Fibroblast of lung (primary cell): ENCODE data around the gene ICA1. TPM values are rescaled to one million over a fixed set of nuclear protein-coding genes. Genes with fewer than 3 reads are reported as not detected.

Experiments
- DNase-seq, 2 donors: peaks; one replicate each; pipeline versions ENCODE4 v3.0.0 to v3.0.0-alpha.2; 2010; ENCODE audit warnings: low read depth in 2 of 2
- H2AFZ ChIP-seq: 2 replicates; pipeline ENCODE4 v1.5.1; 2012; ENCODE audit warnings: low read length, control low read depth, inconsistent platforms
- H3K27ac ChIP-seq: 2 replicates; pipeline ENCODE4 v1.5.1; 2011; ENCODE audit warnings: low read length, control low read depth; ENCODE audit not compliant: insufficient read depth
- H3K27me3 ChIP-seq: 2 replicates; pipeline ENCODE4 v1.5.1; 2011; ENCODE audit warnings: mild to moderate bottlenecking, low read length; ENCODE audit not compliant: control insufficient read depth, insufficient read depth
- H3K36me3 ChIP-seq: 2 replicates; pipeline ENCODE4 v1.5.1; 2011; ENCODE audit warnings: low read length; ENCODE audit not compliant: control insufficient read depth, insufficient read depth
- H3K4me1 ChIP-seq: 2 replicates; pipeline ENCODE4 v1.5.1; 2011; ENCODE audit warnings: low read length; ENCODE audit not compliant: control insufficient read depth, insufficient read depth; ENCODE audit errors: extremely low read depth
- H3K4me2 ChIP-seq: 2 replicates; pipeline ENCODE4 v1.5.1; 2011; ENCODE audit warnings: low read length, control low read depth; ENCODE audit not compliant: insufficient read depth; ENCODE audit errors: extremely low read depth
- H3K4me3 ChIP-seq, 4 experiments: fragments of 200-600 bp in 1 of 4; sonication (generic) in 1 of 4; replicated peaks in 1 of 4; 2 replicates each; pipeline ENCODE4 v1.5.1; 2011 to 2016; ENCODE audit warnings: low read length in 4 of 4, low read depth in 3 of 4, mild to moderate bottlenecking in 3 of 4, control low read depth in 2 of 4, inconsistent platforms in 1 of 4, mixed read lengths in 1 of 4; ENCODE audit not compliant: insufficient read depth in 1 of 4; ENCODE audit errors: control extremely low read depth in 1 of 4
- H3K79me2 ChIP-seq: 2 replicates; pipeline ENCODE4 v1.5.1; 2012; ENCODE audit warnings: mild to moderate bottlenecking, low read length, inconsistent platforms; ENCODE audit not compliant: control insufficient read depth, insufficient read depth
- H3K9ac ChIP-seq: 2 replicates; pipeline ENCODE4 v1.5.1; 2011; ENCODE audit warnings: mild to moderate bottlenecking, low read length, control low read depth; ENCODE audit not compliant: insufficient read depth
- H3K9me3 ChIP-seq: 2 replicates; pipeline ENCODE4 v1.5.1; 2012; ENCODE audit warnings: low read depth, low read length; ENCODE audit not compliant: control insufficient read depth, insufficient read depth
- H4K20me1 ChIP-seq: 2 replicates; pipeline ENCODE4 v1.5.1; 2011; ENCODE audit warnings: low read length; ENCODE audit not compliant: control insufficient read depth, insufficient read depth; ENCODE audit errors: extremely low read depth
- EZH2 ChIP-seq: IDR thresholded peaks from 2 replicates; pipeline ENCODE4 v1.5.1; 2012; ENCODE audit warnings: low read length, control low read depth, mild to moderate bottlenecking; ENCODE audit errors: missing control alignments
- polyA plus RNA-seq, 2 donors: library from polyadenylated mRNA; depleted of rRNA in 1 of 2; stranded (reverse) in 1 of 2; unstranded in 1 of 2; fragments of >200 nt; gene quantifications; 2 replicates each; pipeline ENCODE4 v1.2.1, GENCODE V29; 2011 to 2012; ENCODE audit warnings: missing spikeins in 1 of 2
- total RNA-seq: library from RNA; depleted of rRNA; stranded (reverse); fragments of >200 nt; gene quantifications from 2 replicates; pipeline ENCODE4 v1.2.1, GENCODE V29; 2014
- TF ChIP-seq, protein P1 (sequence below), 2 donors: IDR thresholded peaks in 1 of 2; conservative IDR thresholded peaks in 1 of 2; 1 replicate in 1 of 2; 2 replicates in 1 of 2; pipeline ENCODE4 v1.5.1; 2011 to 2012; ENCODE audit warnings: low read length in 2 of 2, control low read depth in 1 of 2, inconsistent platforms in 1 of 2, low read depth in 1 of 2, mild to moderate bottlenecking in 1 of 2

ICA1 gene
- total and polyA plus RNA-seq, 2 donors (not counting 1 experiment from before 2014, with no cell fraction given) = 0.17 TPM; not detected in 1

DNA sequence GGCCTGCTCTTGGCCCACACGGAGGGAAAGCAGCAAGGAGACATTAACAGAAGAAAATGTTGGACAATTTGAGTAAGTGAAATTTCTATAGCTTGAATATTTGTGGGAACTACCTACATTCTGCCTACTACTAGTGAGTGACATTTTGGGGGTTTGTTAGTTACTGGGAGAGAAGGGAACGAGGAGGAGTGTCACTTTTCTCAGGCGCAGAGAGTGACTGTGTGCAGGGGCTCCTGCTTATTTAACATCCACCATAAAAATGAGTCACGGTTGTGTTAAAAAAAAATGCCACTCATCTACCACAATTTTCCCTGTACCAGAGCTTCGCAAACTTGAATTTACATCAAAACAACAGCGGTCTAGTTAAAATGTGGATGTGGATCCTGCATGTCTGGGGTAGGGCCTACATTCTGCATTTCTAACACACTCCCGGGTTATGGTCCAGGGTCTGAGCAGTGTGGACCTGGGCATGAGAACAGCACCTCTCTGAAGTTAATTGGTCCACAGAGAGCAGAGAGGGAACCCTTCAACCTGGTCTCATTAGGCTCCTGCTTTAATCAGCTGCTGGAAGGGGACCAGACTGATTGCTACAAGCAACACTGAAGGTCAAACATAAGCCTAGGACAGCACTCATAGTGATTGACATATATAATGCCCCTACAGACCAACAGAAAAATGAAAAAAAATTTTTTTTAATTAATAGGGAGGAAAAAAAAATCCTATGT, 41.4 kb downstream of the ICA1 start:
- H3K36me3 ChIP-seq = no peaks in the 10 kb centered on the region
- no peak overlapping the region for H3K9ac ChIP-seq
- H4K20me1 ChIP-seq = no peaks in the 10 kb centered on the region
- no peak for DNase-seq
- H3K79me2 ChIP-seq = no peaks in the 10 kb centered on the region
- H3K9me3 ChIP-seq = no peaks in the 10 kb centered on the region
- H3K4me3 ChIP-seq = no peak overlapping the region
- TF ChIP-seq EZH2 = no peak
- TF ChIP-seq, protein P1, sequence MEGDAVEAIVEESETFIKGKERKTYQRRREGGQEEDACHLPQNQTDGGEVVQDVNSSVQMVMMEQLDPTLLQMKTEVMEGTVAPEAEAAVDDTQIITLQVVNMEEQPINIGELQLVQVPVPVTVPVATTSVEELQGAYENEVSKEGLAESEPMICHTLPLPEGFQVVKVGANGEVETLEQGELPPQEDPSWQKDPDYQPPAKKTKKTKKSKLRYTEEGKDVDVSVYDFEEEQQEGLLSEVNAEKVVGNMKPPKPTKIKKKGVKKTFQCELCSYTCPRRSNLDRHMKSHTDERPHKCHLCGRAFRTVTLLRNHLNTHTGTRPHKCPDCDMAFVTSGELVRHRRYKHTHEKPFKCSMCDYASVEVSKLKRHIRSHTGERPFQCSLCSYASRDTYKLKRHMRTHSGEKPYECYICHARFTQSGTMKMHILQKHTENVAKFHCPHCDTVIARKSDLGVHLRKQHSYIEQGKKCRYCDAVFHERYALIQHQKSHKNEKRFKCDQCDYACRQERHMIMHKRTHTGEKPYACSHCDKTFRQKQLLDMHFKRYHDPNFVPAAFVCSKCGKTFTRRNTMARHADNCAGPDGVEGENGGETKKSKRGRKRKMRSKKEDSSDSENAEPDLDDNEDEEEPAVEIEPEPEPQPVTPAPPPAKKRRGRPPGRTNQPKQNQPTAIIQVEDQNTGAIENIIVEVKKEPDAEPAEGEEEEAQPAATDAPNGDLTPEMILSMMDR (conservative IDR thresholded peaks at IDR 0.05 in 1 of 2, IDR thresholded peaks at IDR 0.05 in 1 of 2; ENCODE audit: low read depth in 1 of 2, low read length in 2 of 2) = no peak
- no peaks in the 10 kb centered on the region for H3K4me1 ChIP-seq
- H2AFZ ChIP-seq = no peak overlapping the region
- H3K27ac ChIP-seq = no peak overlapping the region
- no peaks in the 10 kb centered on the region for H3K27me3 ChIP-seq
- no peak overlapping the region for H3K4me2 ChIP-seq

DNA sequence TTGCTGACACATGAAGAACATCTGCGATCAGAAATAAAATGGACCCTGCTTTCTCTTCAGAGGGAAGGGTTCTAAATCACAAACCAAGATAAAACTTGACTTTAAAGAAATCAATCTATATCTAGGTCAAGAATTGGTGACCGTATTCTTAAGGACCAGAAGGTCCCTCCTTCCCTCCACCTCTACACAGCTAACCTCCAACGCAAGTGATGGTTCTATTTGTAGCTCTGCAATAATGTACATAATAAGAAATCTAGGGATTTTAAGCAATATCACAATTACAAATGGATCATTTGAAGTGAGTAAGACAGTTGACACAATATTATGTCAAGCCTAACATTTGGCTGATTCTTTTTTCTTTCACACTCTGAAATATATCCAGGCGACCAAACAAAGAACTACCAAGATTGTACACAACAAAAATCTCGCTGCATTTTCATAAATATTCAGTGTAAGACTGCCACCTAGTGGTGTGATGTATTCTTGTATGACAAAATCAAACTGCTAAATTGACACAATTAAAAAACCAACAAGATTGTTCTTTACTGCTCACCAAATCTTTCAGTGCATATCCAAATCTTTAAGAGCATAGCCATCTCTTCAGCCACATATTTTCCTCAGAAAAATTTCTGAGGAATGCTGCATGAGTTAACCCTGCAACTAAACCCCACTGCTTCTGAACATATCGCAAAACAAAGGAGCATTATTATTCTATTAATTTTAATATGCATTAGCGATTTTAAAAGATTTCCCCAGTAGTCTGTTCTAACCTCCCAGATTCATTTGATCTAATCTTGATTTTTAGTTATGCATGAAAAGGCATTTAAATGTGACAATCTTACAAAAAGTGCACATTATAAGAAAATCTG, 44.5 kb downstream of the ICA1 start:
- no peaks in the 10 kb centered on the region for H3K79me2 ChIP-seq
- no peak for TF ChIP-seq EZH2
- TF ChIP-seq, protein P1 (conservative IDR thresholded peaks at IDR 0.05 in 1 of 2, IDR thresholded peaks at IDR 0.05 in 1 of 2; ENCODE audit: low read depth in 1 of 2, low read length in 2 of 2) = peak; percentile 25 to 44
- DNase-seq = peak; percentile 52 to 85
- no peaks in the 10 kb centered on the region for H3K4me1 ChIP-seq
- no peaks in the 10 kb centered on the region for H4K20me1 ChIP-seq
- H3K9me3 ChIP-seq = no peaks in the 10 kb centered on the region
- H3K4me2 ChIP-seq = peak overlapping the region; percentile 27
- H3K4me3 ChIP-seq = no peak overlapping the region
- no peaks in the 10 kb centered on the region for H3K27me3 ChIP-seq
- no peak overlapping the region for H3K27ac ChIP-seq
- no peak overlapping the region for H3K9ac ChIP-seq
- peak overlapping the region; percentile 27 for H2AFZ ChIP-seq
- no peaks in the 10 kb centered on the region for H3K36me3 ChIP-seq

DNA sequence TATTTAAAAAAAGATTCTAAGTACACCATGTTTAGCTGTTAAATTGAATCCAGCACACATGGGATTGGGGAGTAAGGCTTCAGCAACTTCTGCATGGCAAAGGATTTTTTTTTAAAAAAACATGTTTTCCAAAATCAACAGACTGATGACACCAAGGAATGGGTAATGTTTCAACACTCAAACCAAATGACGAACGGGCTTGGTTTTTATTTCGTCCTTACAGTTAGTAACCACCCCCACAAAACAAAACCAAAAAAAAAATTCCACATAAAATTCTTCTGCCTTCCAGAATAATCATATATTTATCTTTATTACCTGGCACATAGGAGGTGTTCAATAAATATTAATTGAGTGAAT, 45.7 kb downstream of the ICA1 start:
- Histone ChIP-seq H3K27me3 (no peaks in the 10 kb centered on the region), H3K27ac (no peak overlapping the region), H3K4me1 (no peaks in the 10 kb centered on the region), H3K9ac (no peak overlapping the region), H3K9me3 (no peaks in the 10 kb centered on the region), H3K4me3 (no peak overlapping the region), H4K20me1 (no peaks in the 10 kb centered on the region), H2AFZ (no peak overlapping the region), H3K4me2 (no peak overlapping the region), H3K79me2 (no peaks in the 10 kb centered on the region), H3K36me3 (no peaks in the 10 kb centered on the region)
- DNase-seq = no peak
- no peak for TF ChIP-seq EZH2
- TF ChIP-seq, protein P1 (conservative IDR thresholded peaks at IDR 0.05 in 1 of 2, IDR thresholded peaks at IDR 0.05 in 1 of 2; ENCODE audit: low read depth in 1 of 2, low read length in 2 of 2) = no peak
